HEK293T (cell line): ENCODE measurements around the gene ATG7.

Experiments used
- ARNT ChIP-seq: fragments of 450-650 bp; IDR thresholded peaks from 2 replicates; pipeline ENCODE4 v1.6.1; 2017; ENCODE audit warnings: mild to moderate bottlenecking
- FOXA1 ChIP-seq: fragments of 450-650 bp; IDR thresholded peaks from 2 replicates; pipeline ENCODE4 v1.6.1; 2016; ENCODE audit warnings: mild to moderate bottlenecking
- FOXK2 ChIP-seq: fragments of 450-650 bp; IDR thresholded peaks from 2 replicates; pipeline ENCODE4 v1.6.1; 2016; ENCODE audit warnings: mild to moderate bottlenecking
- FOXM1 ChIP-seq: fragments of 450-650 bp; IDR thresholded peaks from 2 replicates; pipeline ENCODE4 v1.6.1; 2017; ENCODE audit warnings: mild to moderate bottlenecking, borderline replicate concordance
- HDGF ChIP-seq: fragments of 450-650 bp; IDR thresholded peaks from 2 replicates; pipeline ENCODE4 v1.6.1; 2017; ENCODE audit warnings: antibody characterized with exemption, borderline replicate concordance
- PKNOX1 ChIP-seq: fragments of 450-650 bp; IDR thresholded peaks from 2 replicates; pipeline ENCODE4 v1.6.1; 2016
- SP1 ChIP-seq: fragments of 450-650 bp; IDR thresholded peaks from 2 replicates; pipeline ENCODE4 v1.6.1; 2017
- SUZ12 ChIP-seq: fragments of 450-650 bp; IDR thresholded peaks from 2 replicates; pipeline ENCODE4 v1.6.1; 2016; ENCODE audit warnings: mild to moderate bottlenecking
- TARDBP ChIP-seq: fragments of 450-650 bp; IDR thresholded peaks from 2 replicates; pipeline ENCODE4 v1.6.1; 2016
- ZNF384 ChIP-seq: fragments of 450-650 bp; IDR thresholded peaks from 2 replicates; pipeline ENCODE4 v1.6.1; 2016

GRCh38 chr3:11245827-11246662 is 26.2 kb upstream of the ATG7 start:
- TF ChIP-seq SUZ12 (no peak), FOXM1 (no peak), SP1 (no peak), FOXK2 (no peak), HDGF (no peak), TARDBP (no peak), ZNF384 (no peak), PKNOX1 (no peak), ARNT (no peak), FOXA1 (no peak)
